ENCODE measurements around the gene PARD3B.

- TF ChIP-seq CTCF (IDR thresholded peaks at IDR 0.05): no peak
- TF ChIP-seq POLR2AphosphoS5 (IDR thresholded peaks at IDR 0.05): no peak
- no peak for TF ChIP-seq POLR2A (IDR thresholded peaks at IDR 0.05)
These were observed 879.1 kb downstream of the PARD3B start for GRCh38 chr2:205424326-205424725.

Data from transverse colon (tissue), 4 donors.